ENCODE data around the gene ITGB6.

DNA sequence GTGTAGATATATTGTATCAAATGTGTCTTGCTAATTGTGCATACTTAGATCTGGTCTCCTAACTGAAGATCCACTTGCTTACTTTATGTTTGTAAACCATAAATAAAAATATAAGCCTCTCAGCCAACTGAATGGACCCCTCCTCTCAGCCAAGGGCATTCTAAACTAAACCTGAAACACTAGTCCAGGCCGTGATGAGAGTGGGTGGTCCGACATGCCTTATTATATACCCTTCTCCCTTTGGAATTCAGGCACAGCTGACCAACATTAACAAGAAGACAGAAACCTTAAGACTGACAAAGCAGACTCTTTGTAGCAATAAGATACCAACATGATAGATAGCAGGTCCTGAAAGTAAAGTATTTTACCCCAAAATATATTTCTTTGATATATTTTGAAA lies 73.3 kb downstream of the ITGB6 start:
- no peak for TF ChIP-seq ZNF274 (IDR thresholded peaks at IDR 0.05; ENCODE audit: borderline replicate concordance, extremely low read depth, low read length)
- TF ChIP-seq, protein P1, sequence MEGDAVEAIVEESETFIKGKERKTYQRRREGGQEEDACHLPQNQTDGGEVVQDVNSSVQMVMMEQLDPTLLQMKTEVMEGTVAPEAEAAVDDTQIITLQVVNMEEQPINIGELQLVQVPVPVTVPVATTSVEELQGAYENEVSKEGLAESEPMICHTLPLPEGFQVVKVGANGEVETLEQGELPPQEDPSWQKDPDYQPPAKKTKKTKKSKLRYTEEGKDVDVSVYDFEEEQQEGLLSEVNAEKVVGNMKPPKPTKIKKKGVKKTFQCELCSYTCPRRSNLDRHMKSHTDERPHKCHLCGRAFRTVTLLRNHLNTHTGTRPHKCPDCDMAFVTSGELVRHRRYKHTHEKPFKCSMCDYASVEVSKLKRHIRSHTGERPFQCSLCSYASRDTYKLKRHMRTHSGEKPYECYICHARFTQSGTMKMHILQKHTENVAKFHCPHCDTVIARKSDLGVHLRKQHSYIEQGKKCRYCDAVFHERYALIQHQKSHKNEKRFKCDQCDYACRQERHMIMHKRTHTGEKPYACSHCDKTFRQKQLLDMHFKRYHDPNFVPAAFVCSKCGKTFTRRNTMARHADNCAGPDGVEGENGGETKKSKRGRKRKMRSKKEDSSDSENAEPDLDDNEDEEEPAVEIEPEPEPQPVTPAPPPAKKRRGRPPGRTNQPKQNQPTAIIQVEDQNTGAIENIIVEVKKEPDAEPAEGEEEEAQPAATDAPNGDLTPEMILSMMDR (IDR thresholded peaks at IDR 0.05; ENCODE audit: control extremely low read depth in 1 of 3, insufficient read depth in 1 of 3, low read depth in 1 of 3, low read length in 3 of 3) = no peak
- TF ChIP-seq, protein P2, sequence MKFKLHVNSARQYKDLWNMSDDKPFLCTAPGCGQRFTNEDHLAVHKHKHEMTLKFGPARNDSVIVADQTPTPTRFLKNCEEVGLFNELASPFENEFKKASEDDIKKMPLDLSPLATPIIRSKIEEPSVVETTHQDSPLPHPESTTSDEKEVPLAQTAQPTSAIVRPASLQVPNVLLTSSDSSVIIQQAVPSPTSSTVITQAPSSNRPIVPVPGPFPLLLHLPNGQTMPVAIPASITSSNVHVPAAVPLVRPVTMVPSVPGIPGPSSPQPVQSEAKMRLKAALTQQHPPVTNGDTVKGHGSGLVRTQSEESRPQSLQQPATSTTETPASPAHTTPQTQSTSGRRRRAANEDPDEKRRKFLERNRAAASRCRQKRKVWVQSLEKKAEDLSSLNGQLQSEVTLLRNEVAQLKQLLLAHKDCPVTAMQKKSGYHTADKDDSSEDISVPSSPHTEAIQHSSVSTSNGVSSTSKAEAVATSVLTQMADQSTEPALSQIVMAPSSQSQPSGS (IDR thresholded peaks at IDR 0.05; ENCODE audit: low read length) = no peak
- TF ChIP-seq KDM1A (IDR thresholded peaks at IDR 0.05; ENCODE audit: borderline replicate concordance, low read length) = no peak
- no peak for TF ChIP-seq JUND (IDR thresholded peaks at IDR 0.05; ENCODE audit: low read length)
- TF ChIP-seq HDAC2 (IDR thresholded peaks at IDR 0.05; ENCODE audit: borderline replicate concordance in 1 of 2, low read depth in 2 of 2, low read length in 2 of 2) = no peak
- no peak for TF ChIP-seq TAF1 (IDR thresholded peaks at IDR 0.05; ENCODE audit: low read depth, low read length)
- TF ChIP-seq, protein P3, sequence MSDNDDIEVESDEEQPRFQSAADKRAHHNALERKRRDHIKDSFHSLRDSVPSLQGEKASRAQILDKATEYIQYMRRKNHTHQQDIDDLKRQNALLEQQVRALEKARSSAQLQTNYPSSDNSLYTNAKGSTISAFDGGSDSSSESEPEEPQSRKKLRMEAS (IDR thresholded peaks at IDR 0.05) = no peak
- TF ChIP-seq EP300 (IDR thresholded peaks at IDR 0.05; ENCODE audit: borderline replicate concordance in 1 of 2, low read depth in 2 of 2, low read length in 2 of 2) = no peak
- no peak for TF ChIP-seq POLR2AphosphoS5 (IDR thresholded peaks at IDR 0.05; ENCODE audit: low read depth, low read length)
- TF ChIP-seq KDM4A (IDR thresholded peaks at IDR 0.05; ENCODE audit: low read depth, low read length, severe bottlenecking) = no peak
- no peak for TF ChIP-seq RFX5 (IDR thresholded peaks at IDR 0.05; ENCODE audit: borderline replicate concordance, low read depth, low read length)
- TF ChIP-seq POLR2A (IDR thresholded peaks at IDR 0.05; ENCODE audit: control extremely low read depth in 1 of 2, low read depth in 2 of 2, low read length in 2 of 2) = no peak
- no peak for TF ChIP-seq CEBPB (IDR thresholded peaks at IDR 0.05; ENCODE audit: low read depth, low read length)

Measured in H1 (cell line).